Sigmoid colon (tissue), 7 donors: ENCODE measurements around the gene MALL. TPM values are rescaled to one million over a fixed set of nuclear protein-coding genes. Genes with fewer than 3 reads are reported as not detected.
A peak's percentile ranks its signal among the peaks of the same experiment; 100 is the strongest.
"Not testable (repeated sequence)": the region's sequence is repeated elsewhere in the genome, so short reads cannot be mapped to it uniquely, and the experiment has no call there.

Source experiments
- DNase-seq: peaks from one replicate; pipeline ENCODE4 v3.0.0-alpha.2; 2019
- H3K27ac ChIP-seq, 4 donors: fragments of 200-600 bp; sonication (generic); one replicate each; pipeline ENCODE4 v1.5.1; 2016 to 2019; ENCODE audit warnings: mild to moderate bottlenecking in 1 of 4
- H3K27me3 ChIP-seq, 3 donors: fragments of 200-600 bp; sonication (generic); one replicate each; pipeline ENCODE4 v1.5.1; 2019; ENCODE audit warnings: mild to moderate bottlenecking in 1 of 3
- H3K36me3 ChIP-seq, 4 donors: fragments of 200-600 bp; sonication (generic); one replicate each; pipeline ENCODE4 v1.5.1; 2016 to 2019
- H3K4me1 ChIP-seq, 4 donors: fragments of 200-600 bp; sonication (generic); one replicate each; pipeline ENCODE4 v1.5.1; 2017 to 2019
- H3K4me3 ChIP-seq, 4 donors: fragments of 200-600 bp; sonication (generic); one replicate each; pipeline ENCODE4 v1.5.1; 2017 to 2019; ENCODE audit warnings: mild to moderate bottlenecking in 2 of 4, moderate library complexity in 1 of 4
- H3K9me3 ChIP-seq, 4 donors: fragments of 200-600 bp in 3 of 4; sonication (generic) in 3 of 4; one replicate each; pipeline versions ENCODE4 v1.5.1 to v1.6.1; 2013 to 2019
- EP300 ChIP-seq, 4 donors: sonication (generic); formaldehyde crosslinking; IDR thresholded peaks; one replicate each; pipeline ENCODE4 v1.6.1; 2017; ENCODE audit warnings: antibody characterized with exemption in 4 of 4
- POLR2A ChIP-seq, 2 donors: fragments of 450-650 bp; IDR thresholded peaks; one replicate each; pipeline ENCODE4 v1.6.1; 2016; ENCODE audit warnings: antibody characterized with exemption in 2 of 2, mild to moderate bottlenecking in 2 of 2, moderate library complexity in 2 of 2
- POLR2AphosphoS5 ChIP-seq, 4 donors: sonication (generic); formaldehyde crosslinking; IDR thresholded peaks; one replicate each; pipeline ENCODE4 v1.6.1; 2017; ENCODE audit warnings: antibody characterized with exemption in 4 of 4
- WGBS, 2 donors: extraction: QIAGEN DNeasy Blood & Tissue Kit; methylation state at CpG; one replicate each; pipeline ENCODE4 v1.1.7; 2013; 5-methylcytosine and 5-hydroxymethylcytosine counted together
- intact Hi-C: fragments of 100-400 bp; cut with DNase I; formaldehyde crosslinking; loops from one replicate; pipeline ENCODE4 v1.15.1; 2023
- polyA plus RNA-seq, 3 donors: library from polyadenylated mRNA; stranded (reverse); fragments of 200-250 nt; gene quantifications; one replicate each; pipeline ENCODE4 v1.2.3, GENCODE V29; 2013
- total RNA-seq, 4 donors: library from RNA; depleted of rRNA; stranded (reverse); fragments of >200 nt; gene quantifications; one replicate each; pipeline ENCODE4 v1.1.0, GENCODE V29; 2016
- TF ChIP-seq, protein P1 (sequence below), 4 experiments: fragments of 450-650 bp in 3 of 4; fragments of 200-600 bp in 1 of 4; IDR thresholded peaks; one replicate each; pipeline ENCODE4 v1.5.1; 2016 to 2019; ENCODE audit warnings: antibody characterized with exemption in 4 of 4, mild to moderate bottlenecking in 3 of 4, moderate library complexity in 2 of 4
- donor health status: healthy with polysubstance abuse.
- donor health status: Bipolar disorder and iron deficiency.
- donor health status: healthy.

Gene MALL
- total and polyA plus RNA-seq, 7 donors, result 1.5 to 183 (median 14.1) TPM

DNA sequence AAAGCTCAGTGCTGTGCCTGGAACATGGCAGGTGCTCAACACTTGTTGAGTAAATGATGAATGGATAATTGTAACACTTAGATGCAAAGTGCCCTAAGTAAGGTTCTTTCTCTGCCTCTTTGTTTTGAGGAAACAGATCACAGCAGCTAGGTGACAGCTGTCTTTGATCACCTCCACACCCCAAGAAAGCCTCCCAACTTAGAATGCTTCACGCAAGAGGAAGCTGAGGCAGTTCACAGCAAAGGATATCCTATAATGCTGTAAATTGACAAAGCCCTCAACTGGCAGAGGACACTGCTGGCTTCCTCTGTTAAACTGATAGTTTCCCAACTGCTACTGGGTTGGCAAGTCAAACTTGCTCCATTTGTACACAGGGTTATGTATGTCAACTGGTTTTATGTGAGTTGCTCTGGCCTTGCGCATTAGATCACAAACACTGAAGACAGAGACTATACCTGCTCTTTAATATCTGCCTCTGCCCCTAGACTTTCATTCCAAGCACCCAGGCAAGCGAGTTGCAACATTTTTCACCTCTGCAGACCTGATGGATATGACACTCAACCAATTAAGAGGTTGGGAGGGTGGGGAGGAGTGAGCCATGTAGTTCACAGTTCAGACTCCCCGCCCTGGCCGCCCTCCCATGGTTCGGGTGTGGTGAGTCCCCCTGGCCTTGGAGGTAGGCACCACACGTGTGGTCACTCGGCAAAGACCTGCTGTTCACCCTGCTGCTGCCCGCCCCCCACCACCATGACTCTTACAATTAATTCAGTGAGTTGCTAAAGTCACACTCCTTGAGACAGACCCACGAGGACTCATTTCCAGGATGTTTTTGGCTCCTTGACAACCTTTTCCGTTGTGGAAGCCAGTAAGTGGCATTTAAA is 4.8 kb upstream of the MALL start:
- DNase-seq, result no peak
- 54 to 71% methylated on average over 11 of the region's 11 CpGs for WGBS, 2 donors
- H3K4me1 ChIP-seq, result peaks cover 0 to 12% (median 9%) of the 10 kb centered on the region in 4 donors
- H3K4me3 ChIP-seq, result no peak overlapping the region
- H3K27ac ChIP-seq, result peak overlapping the region in 1 of 4 donors; percentile 40
- intact Hi-C loops, result no loop called here
- H3K9me3 ChIP-seq, result no peaks in the 10 kb centered on the region
- peaks cover 0 to 10% (median under 1%) of the 10 kb centered on the region in 4 donors for H3K36me3 ChIP-seq
- peaks cover 19 to 52% (median 19%) of the 10 kb centered on the region in 3 donors for H3K27me3 ChIP-seq
- TF ChIP-seq, protein P1, sequence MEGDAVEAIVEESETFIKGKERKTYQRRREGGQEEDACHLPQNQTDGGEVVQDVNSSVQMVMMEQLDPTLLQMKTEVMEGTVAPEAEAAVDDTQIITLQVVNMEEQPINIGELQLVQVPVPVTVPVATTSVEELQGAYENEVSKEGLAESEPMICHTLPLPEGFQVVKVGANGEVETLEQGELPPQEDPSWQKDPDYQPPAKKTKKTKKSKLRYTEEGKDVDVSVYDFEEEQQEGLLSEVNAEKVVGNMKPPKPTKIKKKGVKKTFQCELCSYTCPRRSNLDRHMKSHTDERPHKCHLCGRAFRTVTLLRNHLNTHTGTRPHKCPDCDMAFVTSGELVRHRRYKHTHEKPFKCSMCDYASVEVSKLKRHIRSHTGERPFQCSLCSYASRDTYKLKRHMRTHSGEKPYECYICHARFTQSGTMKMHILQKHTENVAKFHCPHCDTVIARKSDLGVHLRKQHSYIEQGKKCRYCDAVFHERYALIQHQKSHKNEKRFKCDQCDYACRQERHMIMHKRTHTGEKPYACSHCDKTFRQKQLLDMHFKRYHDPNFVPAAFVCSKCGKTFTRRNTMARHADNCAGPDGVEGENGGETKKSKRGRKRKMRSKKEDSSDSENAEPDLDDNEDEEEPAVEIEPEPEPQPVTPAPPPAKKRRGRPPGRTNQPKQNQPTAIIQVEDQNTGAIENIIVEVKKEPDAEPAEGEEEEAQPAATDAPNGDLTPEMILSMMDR (IDR thresholded peaks at IDR 0.05), result no peak
- TF ChIP-seq POLR2A (IDR thresholded peaks at IDR 0.05) (no peak), POLR2AphosphoS5 (IDR thresholded peaks at IDR 0.05) (no peak), EP300 (IDR thresholded peaks at IDR 0.05) (no peak)

DNA sequence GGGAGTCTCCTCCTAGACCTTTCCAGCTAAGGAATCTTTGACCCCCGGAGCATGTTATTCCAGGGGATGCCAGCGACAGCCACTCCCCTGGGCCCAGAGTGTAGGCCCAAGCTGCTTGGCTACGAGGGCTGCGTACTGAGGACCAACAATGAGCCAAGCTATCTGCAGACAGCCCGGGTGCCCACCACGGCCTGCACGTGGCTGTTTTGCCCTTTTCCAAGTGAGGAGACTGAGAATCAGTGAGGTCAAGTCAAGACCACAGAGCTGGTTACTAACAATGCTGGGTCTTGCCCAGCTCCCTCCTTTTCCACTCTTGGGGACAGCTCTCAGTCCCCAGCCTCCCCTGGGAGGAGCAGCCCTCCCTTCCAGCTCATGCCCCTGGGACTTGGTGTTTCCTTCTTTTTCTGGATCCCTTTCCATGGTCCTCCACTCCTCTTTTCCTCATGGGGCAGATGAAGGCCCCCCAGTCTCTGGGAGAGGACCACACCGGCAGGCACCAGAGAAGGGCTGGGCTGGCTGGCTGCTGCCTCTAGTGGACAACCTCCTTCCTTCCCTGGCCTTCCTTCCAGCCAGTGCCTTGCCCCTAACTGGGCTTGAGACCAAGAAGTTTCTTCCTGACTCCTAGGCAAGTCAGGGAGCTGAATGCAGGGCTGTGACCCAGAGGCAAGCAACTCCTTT is 550 bp upstream of the MALL start:
- H3K4me1 ChIP-seq, result peaks cover 0 to 15% (median 12%) of the 10 kb centered on the region in 4 donors
- 8 to 23% methylated on average over 8 of the region's 8 CpGs for WGBS, 2 donors
- TF ChIP-seq, protein P1 (IDR thresholded peaks at IDR 0.05), result peak in 1 of 4 experiments; percentile 12
- peak in 1 of 4 donors; percentile 10 for TF ChIP-seq POLR2AphosphoS5 (IDR thresholded peaks at IDR 0.05)
- TF ChIP-seq POLR2A (IDR thresholded peaks at IDR 0.05), result no peak
- no peak for TF ChIP-seq EP300 (IDR thresholded peaks at IDR 0.05)
- peak overlapping the region in 3 of 4 donors; percentile 34 to 39 (median 34) for H3K4me3 ChIP-seq
- H3K27me3 ChIP-seq, result peaks cover 27 to 72% (median 27%) of the 10 kb centered on the region in 3 donors
- H3K36me3 ChIP-seq, result no peaks in the 10 kb centered on the region
- no peak for DNase-seq
- peak overlapping the region in 3 of 4 donors; percentile 38 to 69 (median 40) for H3K27ac ChIP-seq
- intact Hi-C loops, result no loop called here
- no peaks in the 10 kb centered on the region for H3K9me3 ChIP-seq

DNA sequence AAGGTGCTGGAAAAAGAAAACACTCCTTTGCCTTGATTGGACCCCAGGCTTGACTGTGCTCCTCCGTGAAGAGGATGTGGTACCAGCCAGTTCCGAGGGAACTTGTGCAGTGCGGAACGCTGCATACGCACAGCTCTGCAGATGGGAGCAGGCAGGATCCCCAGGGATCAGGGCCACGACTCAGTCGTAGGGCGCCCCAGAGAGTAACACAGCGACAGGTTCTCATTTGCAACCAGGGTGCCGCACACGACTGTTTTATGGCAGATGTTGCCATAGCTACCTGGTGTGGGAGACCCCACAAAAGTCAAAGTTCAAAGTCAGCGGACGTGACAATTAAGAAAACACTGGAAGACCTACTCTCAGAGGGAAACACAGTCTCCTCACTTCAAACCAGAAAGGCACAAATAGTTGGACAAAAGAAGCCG is 779 bp downstream of the MALL start:
- H3K36me3 ChIP-seq, result no peaks in the 10 kb centered on the region
- peaks cover 0 to 15% (median 12%) of the 10 kb centered on the region in 4 donors for H3K4me1 ChIP-seq
- H3K27ac ChIP-seq, result peak overlapping the region in 3 of 4 donors; percentile 38 to 69 (median 42)
- peaks cover 27 to 58% (median 27%) of the 10 kb centered on the region in 3 donors for H3K27me3 ChIP-seq
- no peak for DNase-seq
- no peaks in the 10 kb centered on the region for H3K9me3 ChIP-seq
- TF ChIP-seq POLR2A (IDR thresholded peaks at IDR 0.05) (no peak), POLR2AphosphoS5 (IDR thresholded peaks at IDR 0.05) (no peak), EP300 (IDR thresholded peaks at IDR 0.05) (no peak)
- TF ChIP-seq, protein P1 (IDR thresholded peaks at IDR 0.05), result no peak
- intact Hi-C loops, result no loop called here
- peak overlapping the region in 3 of 4 donors; percentile 34 to 39 (median 34) for H3K4me3 ChIP-seq
- 19 to 70% methylated on average over 14 of the region's 14 CpGs for WGBS, 2 donors

DNA sequence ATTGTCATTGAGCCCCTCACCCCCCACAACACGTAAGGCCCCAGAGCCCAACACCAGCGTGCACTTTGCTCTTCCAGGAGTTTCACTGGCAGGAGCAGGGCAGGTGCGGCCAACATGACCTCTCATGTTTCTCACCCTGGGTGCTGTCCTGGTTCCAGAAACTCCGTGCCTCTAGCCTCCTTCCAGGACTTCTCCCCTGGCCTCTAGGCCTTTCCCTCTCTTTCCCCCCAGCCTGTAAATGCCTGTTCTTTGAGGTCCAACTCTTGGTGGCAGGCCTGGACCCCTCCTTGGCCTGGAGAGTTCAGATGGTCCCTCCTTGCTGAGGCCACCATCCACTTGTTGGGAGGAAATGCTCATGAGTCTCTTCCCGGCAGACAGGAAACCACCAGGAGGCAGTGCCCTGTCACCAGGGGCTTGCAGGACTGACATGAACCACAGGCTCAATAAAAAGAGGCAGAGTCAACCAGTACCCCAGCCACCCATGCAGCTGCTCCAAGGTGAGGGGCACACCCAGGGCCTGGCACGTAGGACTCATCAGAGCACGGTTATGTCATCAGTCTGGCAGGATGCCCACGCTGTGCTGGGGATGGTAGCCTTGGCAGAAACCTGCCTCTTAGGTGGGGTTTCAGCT is 1.5 kb downstream of the MALL start:
- TF ChIP-seq EP300 (IDR thresholded peaks at IDR 0.05) (no peak), POLR2AphosphoS5 (IDR thresholded peaks at IDR 0.05) (peak in 1 of 4 donors; percentile 18), POLR2A (IDR thresholded peaks at IDR 0.05) (peak in 1 of 2 donors; percentile 11)
- Histone ChIP-seq H3K36me3 (no peaks in the 10 kb centered on the region), H3K9me3 (no peaks in the 10 kb centered on the region), H3K27ac (peak overlapping the region in 1 of 4 donors; percentile 69), H3K27me3 (peaks cover 27 to 52% (median 27%) of the 10 kb centered on the region in 3 donors), H3K4me3 (no peak overlapping the region), H3K4me1 (peaks cover 0 to 15% (median 12%) of the 10 kb centered on the region in 4 donors)
- intact Hi-C loops, result no loop called here
- 17 to 49% methylated on average over 8 of the region's 8 CpGs for WGBS, 2 donors
- DNase-seq, result no peak

DNA sequence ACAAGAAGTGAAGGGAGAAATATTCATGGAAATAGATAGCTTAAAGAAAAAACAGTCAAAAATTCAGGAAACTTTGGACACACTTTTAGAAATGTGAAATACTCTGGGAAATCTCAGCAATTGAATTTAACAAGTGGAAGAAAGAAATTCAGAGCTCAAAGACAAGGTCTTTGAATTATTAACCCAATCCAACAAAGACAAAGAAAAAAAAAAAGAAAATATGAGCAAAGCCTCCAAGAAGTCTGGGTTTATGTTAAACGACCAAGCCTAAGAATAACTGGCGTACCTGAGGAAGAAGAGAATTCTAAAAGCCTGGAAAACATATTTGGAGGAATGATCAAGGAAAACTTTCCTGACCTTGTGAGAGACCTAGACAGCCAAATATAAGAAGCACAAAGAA is 7.3 kb downstream of the MALL start:
- intact Hi-C loops, H3K4me1 ChIP-seq, H3K4me3 ChIP-seq, H3K36me3 ChIP-seq, H3K27me3 ChIP-seq, H3K9me3 ChIP-seq, DNase-seq, H3K27ac ChIP-seq: not testable (repeated sequence)
- WGBS, 2 donors, result 82 to 89% methylated on average over 2 of the region's 2 CpGs
